Endothelial cell of umbilical vein (primary cell): Measurements from ENCODE around the gene ATP13A2. TPM values are rescaled to one million over a fixed set of nuclear protein-coding genes. Genes with fewer than 3 reads are reported as not detected.

ENCODE experiments used
- BruUV-seq: library from RNA; stranded (reverse); fragments of 400-500 nt; replicated peaks from 2 replicates; lab custom pipeline; 2021; lab: Mats Ljungman, UMichigan
- CTCF ChIA-PET: fragments of 300-600, 350-600 bp; sonication (Branson Sonifier 250); formaldehyde crosslinking; loops from one replicate; lab custom pipeline; 2021; ENCODE audit warnings: antibody characterized with exemption, inconsistent platforms; lab: Charles Lee
- POLR2A ChIA-PET: fragments of 300-600, 350-600 bp; sonication (Branson Sonifier 250); formaldehyde crosslinking; loops from one replicate; lab custom pipeline; 2021; ENCODE audit warnings: antibody characterized with exemption, inconsistent platforms; lab: Charles Lee
- DNase-seq: peaks from one replicate; pipeline ENCODE4 v3.0.0-alpha.2; 2011; ENCODE audit warnings: low read depth, low spot score
- FAIRE-seq: peaks from 2 replicates; lab custom pipeline; 2011; peaks lifted over from hg19 to GRCh38; lab: Jason Lieb, UNC
- H2AFZ ChIP-seq: 2 replicates; pipeline ENCODE4 v1.6.0; 2012; ENCODE audit warnings: low read depth, low read length, control low read depth, inconsistent platforms
- H3K27ac ChIP-seq: 2 replicates; pipeline ENCODE4 v1.5.1; 2011; ENCODE audit warnings: low read depth, mild to moderate bottlenecking, control low read depth, low read length, moderate library complexity; ENCODE audit not compliant: insufficient read depth
- H3K27me3 ChIP-seq, 2 experiments: 2 replicates each; pipeline versions ENCODE4 v1.6.0 to v1.6.1; 2011; ENCODE audit warnings: low read length in 2 of 2, mixed read lengths in 1 of 2; ENCODE audit not compliant: control insufficient read depth in 2 of 2, insufficient read depth in 2 of 2
- H3K36me3 ChIP-seq, 2 experiments: 2 replicates in 1 of 2; 3 replicates in 1 of 2; pipeline ENCODE4 v1.5.1; 2011; ENCODE audit warnings: low read length in 2 of 2, mild to moderate bottlenecking in 1 of 2, moderate library complexity in 1 of 2; ENCODE audit not compliant: control insufficient read depth in 2 of 2, insufficient read depth in 2 of 2; ENCODE audit errors: extremely low read depth in 1 of 2
- H3K4me1 ChIP-seq: 3 replicates; pipeline ENCODE4 v1.5.1; 2011; ENCODE audit warnings: mild to moderate bottlenecking, low read length; ENCODE audit not compliant: control insufficient read depth, insufficient read depth; ENCODE audit errors: extremely low read depth
- H3K4me2 ChIP-seq: 2 replicates; pipeline ENCODE4 v1.6.1; 2011; ENCODE audit warnings: low read length, control low read depth, mixed read lengths; ENCODE audit not compliant: insufficient read depth
- H3K4me3 ChIP-seq, 3 experiments: fragments of 200-600 bp in 1 of 3; sonication (generic), shearing (Covaris generic) in 1 of 3; replicated peaks in 1 of 3; 2 replicates each; pipeline ENCODE4 v1.5.1; 2011 to 2016; ENCODE audit warnings: control low read depth in 3 of 3, low read length in 3 of 3, mild to moderate bottlenecking in 2 of 3, inconsistent platforms in 1 of 3, low read depth in 1 of 3, moderate library complexity in 1 of 3; ENCODE audit not compliant: insufficient read depth in 1 of 3
- H3K79me2 ChIP-seq: 2 replicates; pipeline ENCODE4 v1.6.0; 2012; ENCODE audit warnings: low read length, inconsistent platforms; ENCODE audit not compliant: control insufficient read depth, insufficient read depth
- H3K9ac ChIP-seq: replicated peaks from 2 replicates; pipeline ENCODE3; 2011; ENCODE audit warnings: low read length, control low read depth; ENCODE audit not compliant: insufficient read depth; ENCODE audit errors: extremely low read depth
- H3K9me1 ChIP-seq: replicated peaks from 3 replicates; pipeline ENCODE4 v1.6.0; 2011; ENCODE audit warnings: mild to moderate bottlenecking, low read length; ENCODE audit not compliant: control insufficient read depth, insufficient read depth; ENCODE audit errors: extremely low read depth
- H3K9me3 ChIP-seq: replicated peaks from 2 replicates; pipeline ENCODE4 v1.5.1; 2012; ENCODE audit warnings: low read length, inconsistent platforms; ENCODE audit not compliant: control insufficient read depth, insufficient read depth
- H4K20me1 ChIP-seq: replicated peaks from 2 replicates; pipeline ENCODE3; 2011; ENCODE audit warnings: mild to moderate bottlenecking, low read length; ENCODE audit not compliant: control insufficient read depth, insufficient read depth; ENCODE audit errors: extremely low read depth
- EZH2 ChIP-seq: IDR thresholded peaks from 2 replicates; pipeline ENCODE4 v1.6.1; 2012; ENCODE audit warnings: borderline replicate concordance, low read depth, mild to moderate bottlenecking, moderate library complexity, low read length, inconsistent platforms; ENCODE audit not compliant: severe bottlenecking
- FOS ChIP-seq: IDR thresholded peaks from 2 replicates; pipeline ENCODE4 v1.6.1; 2011; ENCODE audit warnings: mild to moderate bottlenecking, low read length, moderate library complexity, borderline replicate concordance; ENCODE audit not compliant: insufficient read depth
- GATA2 ChIP-seq: IDR thresholded peaks from 2 replicates; pipeline ENCODE4 v1.7.0; 2011; ENCODE audit warnings: low read depth, mild to moderate bottlenecking, moderate library complexity, mixed read lengths, low read length; ENCODE audit not compliant: insufficient read length, insufficient read depth
- JUN ChIP-seq: IDR thresholded peaks from 2 replicates; pipeline ENCODE4 v1.6.1; 2011; ENCODE audit warnings: borderline replicate concordance, low read depth; ENCODE audit not compliant: insufficient read length, insufficient read depth
- MAX ChIP-seq: IDR thresholded peaks from 2 replicates; pipeline ENCODE4 v1.6.1; 2011; ENCODE audit not compliant: insufficient read depth, insufficient read length
- MYC ChIP-seq: IDR thresholded peaks from one replicate; pipeline ENCODE4 v1.6.1; 2011; ENCODE audit warnings: mild to moderate bottlenecking, low read depth, low read length
- POLR2A ChIP-seq: IDR thresholded peaks from 2 replicates; pipeline ENCODE4 v1.6.1; 2012; ENCODE audit warnings: low read depth, mild to moderate bottlenecking, control low read depth, low read length
- POLR2AphosphoS5 ChIP-seq: IDR thresholded peaks from 2 replicates; pipeline ENCODE4 v1.6.1; 2012; ENCODE audit warnings: low read depth, mild to moderate bottlenecking, control low read depth, low read length, moderate library complexity; ENCODE audit not compliant: insufficient read depth
- dilution Hi-C: fragments of 300-500 bp; cut with MboI; formaldehyde crosslinking; loops from one replicate; pipeline ENCODE4 v1.15.0; 2019; ENCODE audit warnings: low sequenced_read_pairs; ENCODE audit not compliant: extremely low pct_ligation_motif_present
- intact Hi-C: fragments of 100-400 bp; cut with micrococcal nuclease; formaldehyde crosslinking; loops from one replicate; pipeline ENCODE4 v1.10.0; 2022
- polyA plus RNA-seq, 4 experiments: library from polyadenylated mRNA; depleted of rRNA in 3 of 4; stranded (reverse) in 3 of 4; unstranded in 1 of 4; fragments of >200 nt; gene quantifications; 2 replicates each; pipeline versions ENCODE4 v1.2.1 to v1.2.3, GENCODE V29; 2011 to 2012; ENCODE audit warnings: missing spikeins in 1 of 4
- total RNA-seq: library from RNA; stranded (reverse); gene quantifications from 2 replicates; pipeline ENCODE4 v1.2.3, GENCODE V29; 2021
- TF ChIP-seq, protein P1 (sequence below), 2 donors: IDR thresholded peaks; 1 replicate in 1 of 2; 2 replicates in 1 of 2; pipeline ENCODE4 v1.5.1; 2011; ENCODE audit warnings: low read length in 2 of 2, mild to moderate bottlenecking in 2 of 2, moderate library complexity in 2 of 2, control low read depth in 1 of 2, inconsistent platforms in 1 of 2, low read depth in 1 of 2; ENCODE audit not compliant: insufficient read depth in 1 of 2; ENCODE audit errors: extremely low read depth in 1 of 2

Gene ATP13A2
- total and polyA plus RNA-seq, 2 donors (not counting 3 experiments of a cell fraction or from before 2014, with no cell fraction given), result 44.9 to 60.6 TPM

GRCh38 chr1:17033481-17033880 is 21.8 kb upstream of the ATP13A2 start:
- no peak for TF ChIP-seq GATA2
- TF ChIP-seq MAX, result no peak
- TF ChIP-seq POLR2AphosphoS5, result no peak
- TF ChIP-seq FOS, result no peak
- TF ChIP-seq, protein P1, sequence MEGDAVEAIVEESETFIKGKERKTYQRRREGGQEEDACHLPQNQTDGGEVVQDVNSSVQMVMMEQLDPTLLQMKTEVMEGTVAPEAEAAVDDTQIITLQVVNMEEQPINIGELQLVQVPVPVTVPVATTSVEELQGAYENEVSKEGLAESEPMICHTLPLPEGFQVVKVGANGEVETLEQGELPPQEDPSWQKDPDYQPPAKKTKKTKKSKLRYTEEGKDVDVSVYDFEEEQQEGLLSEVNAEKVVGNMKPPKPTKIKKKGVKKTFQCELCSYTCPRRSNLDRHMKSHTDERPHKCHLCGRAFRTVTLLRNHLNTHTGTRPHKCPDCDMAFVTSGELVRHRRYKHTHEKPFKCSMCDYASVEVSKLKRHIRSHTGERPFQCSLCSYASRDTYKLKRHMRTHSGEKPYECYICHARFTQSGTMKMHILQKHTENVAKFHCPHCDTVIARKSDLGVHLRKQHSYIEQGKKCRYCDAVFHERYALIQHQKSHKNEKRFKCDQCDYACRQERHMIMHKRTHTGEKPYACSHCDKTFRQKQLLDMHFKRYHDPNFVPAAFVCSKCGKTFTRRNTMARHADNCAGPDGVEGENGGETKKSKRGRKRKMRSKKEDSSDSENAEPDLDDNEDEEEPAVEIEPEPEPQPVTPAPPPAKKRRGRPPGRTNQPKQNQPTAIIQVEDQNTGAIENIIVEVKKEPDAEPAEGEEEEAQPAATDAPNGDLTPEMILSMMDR (IDR thresholded peaks at IDR 0.05; ENCODE audit: extremely low read depth in 1 of 2, insufficient read depth in 1 of 2, low read depth in 1 of 2, low read length in 2 of 2), result no peak
- no peak for TF ChIP-seq JUN
- no peak for TF ChIP-seq EZH2
- TF ChIP-seq MYC, result no peak
- no peak for TF ChIP-seq POLR2A
- no peaks in the 10 kb centered on the region for H3K4me1 ChIP-seq
- H3K27ac ChIP-seq, result no peak overlapping the region
- FAIRE-seq (no peak), DNase-seq (no peak)
- H3K27me3 ChIP-seq, result no peaks in the 10 kb centered on the region
- POLR2A ChIA-PET, result no interaction called here
- intact Hi-C loops, result no loop called here
- H3K9ac ChIP-seq, result no peak overlapping the region
- H3K36me3 ChIP-seq, result peaks cover 6 to 10% of the 10 kb centered on the region in 2 experiments
- dilution Hi-C loops, result no loop called here
- CTCF ChIA-PET, result interaction anchor here (0.8 to 1.7 kb wide), 4 partner anchors 12 to 99 kb away, joined by 3 to 5 read pairs (median 3); no protein-coding TSS in a partner anchor
- no peaks in the 10 kb centered on the region for H4K20me1 ChIP-seq
- H3K9me3 ChIP-seq, result no peaks in the 10 kb centered on the region
- no peaks in the 10 kb centered on the region for H3K9me1 ChIP-seq
- no peak overlapping the region for H2AFZ ChIP-seq
- no peak overlapping the region for H3K4me2 ChIP-seq
- no peak overlapping the region for H3K4me3 ChIP-seq
- no TSS peak for BruUV-seq
- peaks cover 4% of the 10 kb centered on the region for H3K79me2 ChIP-seq
